ENCODE measurements around the gene GPX4. TPM values are rescaled to one million over a fixed set of nuclear protein-coding genes. Genes with fewer than 3 reads are reported as not detected.
A peak's percentile ranks its signal among the peaks of the same experiment; 100 is the strongest.

GPX4 gene
- polyA plus RNA-seq, 1 donor = 224 TPM

- DNase-seq = no peak
These were observed 20.6 kb upstream of the GPX4 start for GRCh38 chr19:1082928-1083816.

GRCh38 chr19:1084024-1084868 lies 19.5 kb upstream of the GPX4 start:
- DNase-seq = no peak

- no peak for DNase-seq
These were observed 18.6 kb upstream of the GPX4 start for GRCh38 chr19:1085053-1085658.

- DNase-seq = no peak
These were observed 17.9 kb upstream of the GPX4 start for GRCh38 chr19:1085676-1086442.

GRCh38 chr19:1086613-1087012 lies 17.2 kb upstream of the GPX4 start:
- no peak for DNase-seq

GRCh38 chr19:1087813-1088415 lies 15.9 kb upstream of the GPX4 start:
- DNase-seq = no peak

GRCh38 chr19:1088416-1089010 lies 15.3 kb upstream of the GPX4 start:
- no peak for DNase-seq

GRCh38 chr19:1089126-1089771 lies 14.5 kb upstream of the GPX4 start:
- no peak for DNase-seq

GRCh38 chr19:1089891-1090290 lies 13.9 kb upstream of the GPX4 start:
- DNase-seq = no peak

GRCh38 chr19:1090731-1091543 lies 12.9 kb upstream of the GPX4 start:
- no peak for DNase-seq

GRCh38 chr19:1091544-1092175 lies 12.1 kb upstream of the GPX4 start:
- no peak for DNase-seq

- no peak for DNase-seq
These were observed 10.5 kb upstream of the GPX4 start for GRCh38 chr19:1093330-1093729.

- DNase-seq = no peak
These were observed 9.8 kb upstream of the GPX4 start for GRCh38 chr19:1093811-1094553.

- DNase-seq = no peak
These were observed 9.2 kb upstream of the GPX4 start for GRCh38 chr19:1094655-1094977.

GRCh38 chr19:1094978-1095701 lies 8.7 kb upstream of the GPX4 start, which contains the start of gene POLR2E:
POLR2E (minus strand) TSS chr19:1095375; CDS start chr19:1095315, 60 bp downstream.
- DNase-seq = peak; percentile 96

GRCh38 chr19:1097810-1098176 lies 6.0 kb upstream of the GPX4 start:
- no peak for DNase-seq

- no peak for DNase-seq
These were observed 5.4 kb upstream of the GPX4 start for GRCh38 chr19:1098177-1099051.
